NOMO-1 (cell line): ENCODE data around the gene NLRP1.

ENCODE experiments used
- DNase-seq, 2 experiments: peaks; one replicate each; lab custom pipeline; 2025; ENCODE audit not compliant: unreplicated experiment in 2 of 2; lab: John Stamatoyannopoulos, UW

NLRP1 gene

DNA sequence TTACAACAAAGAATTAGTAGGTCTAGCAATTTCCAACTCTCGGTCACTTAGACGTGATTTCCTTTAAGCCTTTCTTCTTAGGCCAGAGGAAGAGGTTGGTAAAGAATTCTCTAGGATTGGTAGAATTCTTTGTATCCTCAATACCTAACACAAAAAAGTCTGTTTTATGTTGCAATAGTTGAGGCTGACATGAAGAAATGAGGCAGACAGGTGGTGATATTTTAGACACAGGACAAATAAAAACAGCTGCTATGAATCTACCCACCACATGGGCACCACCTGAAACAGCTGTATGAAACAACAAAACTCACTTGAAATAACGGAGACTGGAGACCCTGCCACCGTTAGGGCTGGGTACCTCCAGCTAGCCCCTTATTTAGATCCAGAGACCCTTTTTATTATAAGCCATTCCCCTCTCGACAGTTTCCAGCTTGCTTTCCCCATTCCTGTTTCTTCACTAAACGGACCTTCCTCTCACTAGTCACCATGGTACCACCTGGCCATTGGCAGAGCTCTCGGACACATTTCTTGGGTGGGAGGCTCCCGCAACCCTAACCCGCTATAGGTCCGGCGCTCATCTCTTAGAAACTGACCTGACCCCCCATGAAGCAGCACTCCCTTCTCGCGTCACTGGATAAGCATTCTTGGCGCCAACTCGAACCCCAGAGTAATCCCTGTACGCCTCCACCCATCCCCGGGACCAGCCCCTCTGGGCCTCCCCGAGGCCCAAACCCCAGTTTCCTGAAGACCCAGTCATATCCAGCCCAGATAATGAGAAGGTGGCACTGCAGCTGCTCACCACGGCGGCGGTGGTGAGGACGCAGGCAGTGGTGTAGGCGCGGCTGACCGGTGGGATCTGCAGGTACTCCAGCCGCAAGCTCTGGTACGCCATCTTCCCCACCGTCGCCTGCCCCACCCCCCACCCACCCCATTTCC, 98.8 kb downstream of the NLRP1 start, which contains the start of gene DERL2:
Gene DERL2, minus strand, starts transcription at position 909 of the 936 bp plus-strand sequence. Its CDS starts 17 bp downstream, at position 892.
- DNase-seq: no peak

DNA sequence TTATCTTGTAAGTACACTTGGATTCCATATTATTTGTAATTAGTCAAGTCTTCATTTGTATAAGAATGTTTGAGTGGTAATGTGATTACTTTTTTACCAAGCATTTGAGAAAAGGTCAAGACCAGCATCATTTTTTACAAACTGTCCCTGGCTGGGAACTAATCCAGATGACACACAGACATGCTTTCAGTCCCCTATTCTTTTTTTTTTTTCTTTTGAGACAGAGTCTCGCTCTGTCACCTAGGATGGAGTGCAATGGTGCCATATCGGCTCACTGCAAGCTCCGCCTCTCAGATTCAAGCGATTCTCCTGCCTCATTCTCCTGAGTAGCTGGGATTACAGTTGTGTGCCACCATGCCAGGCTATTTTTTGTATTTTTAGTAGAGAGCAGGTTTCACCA, 102.9 kb downstream of the NLRP1 start:
- no peak for DNase-seq

DNA sequence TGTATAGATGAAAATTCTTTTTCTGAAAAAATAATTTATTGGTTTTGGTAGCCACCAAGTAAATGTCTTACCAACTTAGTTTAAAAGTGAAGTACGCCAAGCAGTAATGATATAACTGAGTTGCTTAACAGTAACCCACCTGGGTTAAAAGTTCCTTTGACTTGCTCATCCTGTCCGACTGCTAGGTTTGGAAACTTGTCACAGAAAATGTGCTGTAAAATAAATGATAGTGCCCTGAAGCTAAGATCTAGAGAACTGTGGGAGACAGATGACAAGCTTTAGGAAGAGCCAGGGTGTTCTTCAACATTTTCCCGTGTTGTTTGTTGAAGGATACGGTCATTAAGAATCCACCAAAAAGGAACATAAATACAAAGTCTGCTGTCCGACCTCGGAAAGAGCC, 103.3 kb downstream of the NLRP1 start:
- no peak for DNase-seq

DNA sequence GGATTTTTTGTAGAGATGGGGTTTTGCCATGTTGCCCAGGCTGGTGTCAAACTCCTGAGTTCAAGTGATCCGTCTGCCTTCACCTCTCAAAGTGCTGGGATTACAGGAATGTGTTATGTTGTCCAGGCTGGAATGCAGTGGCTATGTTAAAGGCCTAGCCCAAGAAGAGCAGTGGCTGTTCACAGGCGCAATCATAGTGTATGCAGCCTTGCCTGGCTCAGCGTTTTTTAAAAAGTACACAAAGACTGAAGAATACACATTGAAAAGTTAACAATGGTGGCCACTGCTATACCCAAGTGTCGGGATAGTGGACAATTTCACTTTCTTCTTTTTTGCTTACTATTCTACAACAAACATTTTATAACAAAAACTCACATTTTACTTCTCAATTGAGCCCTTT, 105.3 kb downstream of the NLRP1 start:
- DNase-seq: no peak

DNA sequence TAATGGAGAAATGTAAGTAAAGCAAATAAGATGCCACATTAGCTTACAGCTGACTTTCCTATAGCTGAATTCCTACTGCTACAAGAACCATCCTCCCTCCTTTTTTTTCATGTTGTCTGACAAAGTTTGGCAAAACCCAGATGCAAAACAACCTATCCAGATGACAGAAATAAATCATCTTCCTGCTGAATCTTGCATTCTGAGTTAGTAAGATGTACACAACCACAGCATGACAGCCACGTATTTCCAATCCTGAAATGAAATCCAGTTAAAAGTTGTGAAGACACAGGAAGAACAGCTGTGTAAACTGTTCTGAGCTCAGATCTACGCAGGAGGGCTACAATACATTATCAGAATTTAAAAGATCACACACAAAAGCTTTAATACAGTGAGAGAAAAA, 110.4 kb downstream of the NLRP1 start:
- DNase-seq: no peak

DNA sequence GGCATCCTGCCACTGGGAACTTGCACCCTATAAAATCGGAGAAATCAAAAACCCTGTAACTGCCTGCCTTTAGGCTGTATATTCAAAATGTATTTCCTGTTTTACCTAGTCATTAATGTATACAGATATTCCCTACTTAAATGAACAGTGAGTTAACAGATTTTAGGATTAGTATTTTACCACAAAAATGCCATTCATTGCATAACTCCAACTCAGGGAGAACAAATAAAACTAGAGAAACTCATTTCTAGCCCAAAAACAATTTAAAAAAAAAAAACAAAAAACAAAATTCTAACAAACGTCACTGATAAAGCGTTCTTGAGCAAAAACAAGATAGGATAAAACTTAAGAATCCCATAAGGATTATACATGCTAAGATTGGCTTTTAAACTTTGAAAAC, 111.8 kb downstream of the NLRP1 start:
- DNase-seq: no peak

DNA sequence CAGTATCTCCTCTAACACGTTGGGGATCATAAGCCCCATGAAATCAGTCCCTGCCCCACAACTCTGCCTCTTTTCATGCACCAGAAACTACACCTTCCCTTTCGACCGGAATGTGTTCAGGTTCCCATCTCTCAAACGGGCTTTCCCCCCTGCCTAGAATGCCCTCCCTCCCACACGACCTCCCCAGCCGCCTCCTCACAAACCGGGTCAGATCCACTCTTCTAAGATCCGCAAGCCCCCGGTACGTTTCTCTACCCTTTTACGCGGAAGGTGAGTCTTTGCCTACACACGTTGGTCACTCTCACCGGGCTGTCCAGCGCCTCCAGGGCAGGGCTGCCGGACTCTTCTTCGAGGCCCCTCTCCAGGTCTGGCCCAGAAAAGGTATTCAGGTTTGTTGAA, 116.2 kb downstream of the NLRP1 start:
- DNase-seq: no peak

DNA sequence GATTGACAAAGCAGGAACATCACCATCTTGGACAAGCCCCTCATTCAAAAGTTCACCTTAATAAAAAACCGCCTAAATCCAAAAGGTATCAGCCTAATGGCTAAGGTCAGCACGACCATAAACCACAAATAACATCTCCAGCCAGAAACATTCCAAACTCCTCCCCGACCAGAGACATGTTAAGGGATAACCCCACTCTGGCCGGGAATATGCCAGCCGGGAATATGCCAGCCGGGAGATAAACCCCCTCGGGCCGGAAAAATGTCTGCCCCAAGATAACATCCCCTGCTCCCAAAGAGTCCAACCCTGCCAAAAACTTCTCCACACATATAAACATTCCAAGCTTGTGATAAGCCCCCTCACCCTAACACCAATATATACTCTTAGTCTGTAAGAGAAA, 116.9 kb downstream of the NLRP1 start:
- no peak for DNase-seq

DNA sequence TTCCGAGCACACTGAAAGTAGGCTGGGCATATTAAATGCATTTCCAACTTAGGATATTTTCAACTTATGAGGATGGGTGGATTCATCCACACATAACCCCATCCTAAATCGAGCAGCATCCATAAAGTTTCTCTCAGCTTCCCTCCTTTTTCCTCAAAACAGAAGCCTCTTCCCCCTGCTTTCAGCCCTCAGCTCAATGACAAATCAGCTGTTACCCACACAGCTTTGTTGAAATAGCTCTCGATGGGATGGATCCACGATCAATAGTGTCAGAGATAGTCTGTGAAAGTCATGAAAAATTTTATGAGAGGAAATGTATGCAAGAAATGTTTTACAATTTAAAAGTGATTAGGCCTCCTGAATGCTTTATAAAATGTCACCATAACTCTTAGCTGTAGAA, 118.0 kb downstream of the NLRP1 start:
- DNase-seq: no peak

DNA sequence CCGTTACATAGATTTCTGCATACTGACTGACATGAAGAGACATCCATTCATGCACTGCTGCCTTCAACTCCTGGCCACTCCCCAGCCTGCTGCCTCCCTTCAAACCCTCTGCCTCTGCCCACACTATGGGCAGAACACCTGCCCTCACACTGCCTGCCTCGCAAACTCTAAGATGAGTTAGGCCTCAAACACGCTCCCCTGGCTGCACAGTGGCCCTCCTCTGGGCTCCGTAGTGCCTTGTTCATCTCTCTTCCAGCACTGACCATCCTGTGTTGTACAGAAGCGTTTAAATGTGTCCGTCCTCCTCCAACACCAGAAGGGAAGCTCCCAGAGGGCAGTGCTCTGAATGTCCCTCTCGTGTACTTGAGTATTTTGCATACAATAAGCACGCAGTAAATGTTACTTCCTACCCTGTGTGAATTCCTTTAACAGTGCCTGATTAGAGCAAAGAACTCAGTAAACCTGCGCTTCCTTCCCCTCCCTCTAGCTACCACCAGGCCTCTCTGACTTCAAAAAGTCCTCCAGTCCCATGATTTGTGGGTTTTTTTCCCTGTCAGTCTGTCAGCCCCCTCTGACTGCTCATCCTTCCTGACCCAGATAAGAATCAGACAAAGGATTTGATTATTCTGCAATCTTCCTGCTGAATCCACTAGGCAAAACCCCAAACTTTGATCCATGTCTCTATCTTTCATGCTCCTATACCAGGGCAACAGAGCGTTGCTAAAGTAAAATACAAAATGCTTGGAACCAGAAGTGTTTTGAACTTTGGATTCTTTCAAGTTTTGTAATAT, 119.4 kb downstream of the NLRP1 start:
- DNase-seq: no peak
